ENCODE measurements around the gene LIMCH1.

LIMCH1 gene

DNA sequence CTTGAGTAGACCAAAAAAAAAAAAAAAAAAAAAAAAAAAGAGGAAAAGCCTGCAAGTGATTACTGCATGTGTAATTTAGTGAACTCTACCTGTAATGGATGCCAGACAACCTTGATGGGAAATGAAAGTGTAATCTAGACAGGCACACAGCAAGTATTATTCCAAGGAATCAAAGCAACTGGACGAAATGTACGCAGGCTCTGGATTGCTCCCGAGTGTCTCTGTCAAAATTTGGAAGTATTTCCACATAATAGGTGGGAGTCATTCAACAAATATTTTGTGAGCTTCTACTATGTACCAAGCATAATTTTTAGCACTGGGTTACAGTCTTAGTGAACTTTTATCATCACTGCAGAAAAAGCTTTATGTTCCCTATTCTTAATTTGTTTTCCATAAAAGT lies 64.2 kb downstream of the LIMCH1 start:
- Histone ChIP-seq H3K79me2 (ENCODE audit: insufficient read depth, low read length) (no peaks in the 10 kb centered on the region), H3K9me3 (ENCODE audit: insufficient read depth, low read depth, low read length) (no peaks in the 10 kb centered on the region), H3K9ac (ENCODE audit: low read depth, low read length, poor library complexity, severe bottlenecking) (no peak overlapping the region), H3K27me3 (ENCODE audit: insufficient read depth, low read length, poor library complexity, severe bottlenecking) (no peaks in the 10 kb centered on the region), H4K20me1 (ENCODE audit: insufficient read depth, low read length, poor library complexity, severe bottlenecking) (no peaks in the 10 kb centered on the region), H3K4me1 (ENCODE audit: insufficient read depth, low read length, poor library complexity, severe bottlenecking) (no peaks in the 10 kb centered on the region), H3K4me3 (ENCODE audit: low read length, poor library complexity, severe bottlenecking) (no peak overlapping the region), H3K4me2 (ENCODE audit: low read depth, low read length, poor library complexity, severe bottlenecking) (no peak overlapping the region), H3K9me2 (replicated peaks; ENCODE audit: low read depth, low read length) (no peaks in the 10 kb centered on the region), H3F3A (ENCODE audit: low read depth) (no peaks in the 10 kb centered on the region), H3K36me3 (ENCODE audit: insufficient read depth, low read length) (no peaks in the 10 kb centered on the region), H2AFZ (ENCODE audit: low read length) (no peak overlapping the region)
- TF ChIP-seq, protein P1, sequence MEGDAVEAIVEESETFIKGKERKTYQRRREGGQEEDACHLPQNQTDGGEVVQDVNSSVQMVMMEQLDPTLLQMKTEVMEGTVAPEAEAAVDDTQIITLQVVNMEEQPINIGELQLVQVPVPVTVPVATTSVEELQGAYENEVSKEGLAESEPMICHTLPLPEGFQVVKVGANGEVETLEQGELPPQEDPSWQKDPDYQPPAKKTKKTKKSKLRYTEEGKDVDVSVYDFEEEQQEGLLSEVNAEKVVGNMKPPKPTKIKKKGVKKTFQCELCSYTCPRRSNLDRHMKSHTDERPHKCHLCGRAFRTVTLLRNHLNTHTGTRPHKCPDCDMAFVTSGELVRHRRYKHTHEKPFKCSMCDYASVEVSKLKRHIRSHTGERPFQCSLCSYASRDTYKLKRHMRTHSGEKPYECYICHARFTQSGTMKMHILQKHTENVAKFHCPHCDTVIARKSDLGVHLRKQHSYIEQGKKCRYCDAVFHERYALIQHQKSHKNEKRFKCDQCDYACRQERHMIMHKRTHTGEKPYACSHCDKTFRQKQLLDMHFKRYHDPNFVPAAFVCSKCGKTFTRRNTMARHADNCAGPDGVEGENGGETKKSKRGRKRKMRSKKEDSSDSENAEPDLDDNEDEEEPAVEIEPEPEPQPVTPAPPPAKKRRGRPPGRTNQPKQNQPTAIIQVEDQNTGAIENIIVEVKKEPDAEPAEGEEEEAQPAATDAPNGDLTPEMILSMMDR (conservative IDR thresholded peaks at IDR 0.05; ENCODE audit: low read length) = no peak
- TF ChIP-seq EZH2phosphoT487 (IDR thresholded peaks at IDR 0.05; ENCODE audit: borderline replicate concordance) = no peak

DNA sequence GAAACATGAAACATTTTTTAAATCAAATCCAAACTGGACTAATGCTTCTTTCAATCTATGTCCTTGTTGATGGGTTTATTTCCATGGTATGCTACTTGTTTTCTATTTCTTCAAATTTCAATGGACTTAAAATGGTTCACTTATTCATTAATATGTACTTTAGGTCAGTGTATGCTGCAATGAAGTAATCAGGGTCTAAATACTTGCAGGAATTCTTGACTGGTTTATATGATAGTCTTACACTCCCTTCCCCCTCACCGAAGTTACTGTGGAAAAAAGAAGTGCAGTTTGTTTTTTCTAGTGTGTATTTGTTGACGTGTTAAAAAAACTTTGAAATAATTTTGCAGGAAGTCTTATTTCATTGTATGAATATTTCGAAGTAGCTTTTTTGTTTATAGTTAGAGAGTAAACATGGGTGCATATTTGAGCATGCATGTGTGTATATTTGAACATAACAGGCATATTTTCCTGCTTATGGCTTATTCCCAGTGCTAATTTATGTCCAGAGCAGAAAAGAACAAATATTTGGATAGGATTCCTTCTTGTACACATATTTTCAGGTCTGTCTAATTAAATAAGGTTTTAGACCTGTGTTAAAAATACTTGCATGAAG lies 65.0 kb downstream of the LIMCH1 start:
- no peaks in the 10 kb centered on the region for H3K79me2 ChIP-seq (ENCODE audit: insufficient read depth, low read length)

DNA sequence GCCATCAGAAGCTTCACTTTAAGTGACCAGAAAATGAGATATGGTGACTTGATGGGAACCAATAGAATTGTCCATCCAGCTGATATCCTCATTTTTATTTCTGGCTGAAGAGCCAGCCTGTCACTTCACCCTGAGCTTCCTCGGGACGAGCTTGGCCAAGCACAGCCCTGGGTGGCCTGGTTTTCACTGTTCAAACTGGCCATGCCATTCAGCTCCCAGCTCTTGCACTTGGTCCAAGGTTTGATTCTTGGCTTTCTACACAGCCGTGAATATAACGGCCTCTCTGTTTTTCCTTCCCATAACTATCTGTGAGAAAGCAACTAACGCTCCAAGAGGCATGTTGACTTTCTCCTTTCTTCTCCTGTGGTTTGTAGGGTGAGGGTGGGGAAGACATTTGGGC lies 71.9 kb downstream of the LIMCH1 start:
- H4K20me1 ChIP-seq (ENCODE audit: insufficient read depth, low read length, poor library complexity, severe bottlenecking) = no peaks in the 10 kb centered on the region
- H3K4me1 ChIP-seq (ENCODE audit: insufficient read depth, low read length, poor library complexity, severe bottlenecking) = no peaks in the 10 kb centered on the region
- H3F3A ChIP-seq (ENCODE audit: low read depth) = no peaks in the 10 kb centered on the region
- TF ChIP-seq, protein P1 (conservative IDR thresholded peaks at IDR 0.05; ENCODE audit: low read length) = no peak
- TF ChIP-seq EZH2phosphoT487 (IDR thresholded peaks at IDR 0.05; ENCODE audit: borderline replicate concordance) = no peak
- H2AFZ ChIP-seq (ENCODE audit: low read length) = no peak overlapping the region
- H3K4me2 ChIP-seq (ENCODE audit: low read depth, low read length, poor library complexity, severe bottlenecking) = no peak overlapping the region
- H3K79me2 ChIP-seq (ENCODE audit: insufficient read depth, low read length) = no peaks in the 10 kb centered on the region
- no peaks in the 10 kb centered on the region for H3K36me3 ChIP-seq (ENCODE audit: insufficient read depth, low read length)
- no peaks in the 10 kb centered on the region for H3K9me3 ChIP-seq (ENCODE audit: insufficient read depth, low read depth, low read length)
- H3K9ac ChIP-seq (ENCODE audit: low read depth, low read length, poor library complexity, severe bottlenecking) = no peak overlapping the region
- no peak overlapping the region for H3K4me3 ChIP-seq (ENCODE audit: low read length, poor library complexity, severe bottlenecking)
- H3K27me3 ChIP-seq (ENCODE audit: insufficient read depth, low read length, poor library complexity, severe bottlenecking) = no peaks in the 10 kb centered on the region
- H3K9me2 ChIP-seq (replicated peaks; ENCODE audit: low read depth, low read length) = no peaks in the 10 kb centered on the region

More for the DNA sequence above, 65.0 kb downstream of the LIMCH1 start:
- Histone ChIP-seq H3F3A (ENCODE audit: low read depth) (no peaks in the 10 kb centered on the region), H3K4me3 (ENCODE audit: low read length, poor library complexity, severe bottlenecking) (no peak overlapping the region), H2AFZ (ENCODE audit: low read length) (no peak overlapping the region), H3K4me2 (ENCODE audit: low read depth, low read length, poor library complexity, severe bottlenecking) (no peak overlapping the region), H3K4me1 (ENCODE audit: insufficient read depth, low read length, poor library complexity, severe bottlenecking) (no peaks in the 10 kb centered on the region), H3K9me2 (replicated peaks; ENCODE audit: low read depth, low read length) (no peaks in the 10 kb centered on the region), H3K9ac (ENCODE audit: low read depth, low read length, poor library complexity, severe bottlenecking) (no peak overlapping the region), H3K9me3 (ENCODE audit: insufficient read depth, low read depth, low read length) (no peaks in the 10 kb centered on the region), H3K27me3 (ENCODE audit: insufficient read depth, low read length, poor library complexity, severe bottlenecking) (no peaks in the 10 kb centered on the region), H3K36me3 (ENCODE audit: insufficient read depth, low read length) (no peaks in the 10 kb centered on the region), H4K20me1 (ENCODE audit: insufficient read depth, low read length, poor library complexity, severe bottlenecking) (no peaks in the 10 kb centered on the region)
- no peak for TF ChIP-seq EZH2phosphoT487 (IDR thresholded peaks at IDR 0.05; ENCODE audit: borderline replicate concordance)
- TF ChIP-seq, protein P1 (conservative IDR thresholded peaks at IDR 0.05; ENCODE audit: low read length) = no peak

Data from Loucy (cell line).